Measurements from ENCODE around the gene GOLGA5.

Gene GOLGA5

GRCh38 chr14:92783813-92784431, 10.2 kb upstream of the GOLGA5 start:
- no peak overlapping the region for H3K4me3 ChIP-seq (ENCODE audit: low read length)
- H3K4me2 ChIP-seq (ENCODE audit: low read length), result no peak overlapping the region
- peaks cover 11% of the 10 kb centered on the region for H3K4me1 ChIP-seq (ENCODE audit: control insufficient read depth, insufficient read depth, low read length)
- H3K9ac ChIP-seq (ENCODE audit: low read depth, low read length), result no peak overlapping the region
- H3K36me3 ChIP-seq (ENCODE audit: insufficient read depth, low read length), result no peaks in the 10 kb centered on the region
- H3K9me3 ChIP-seq (replicated peaks; ENCODE audit: low read length), result no peaks in the 10 kb centered on the region
- no peaks in the 10 kb centered on the region for H3K27me3 ChIP-seq (ENCODE audit: control insufficient read depth, insufficient read depth, low read length)

- peaks cover 11% of the 10 kb centered on the region for H3K4me1 ChIP-seq (ENCODE audit: control insufficient read depth, insufficient read depth, low read length)
- H3K4me3 ChIP-seq (ENCODE audit: low read length), result no peak overlapping the region
- no peaks in the 10 kb centered on the region for H3K27me3 ChIP-seq (ENCODE audit: control insufficient read depth, insufficient read depth, low read length)
- H3K4me2 ChIP-seq (ENCODE audit: low read length), result no peak overlapping the region
- no peak overlapping the region for H3K9ac ChIP-seq (ENCODE audit: low read depth, low read length)
- H3K36me3 ChIP-seq (ENCODE audit: insufficient read depth, low read length), result no peaks in the 10 kb centered on the region
- H3K9me3 ChIP-seq (replicated peaks; ENCODE audit: low read length), result peaks cover 13% of the 10 kb centered on the region
Observed at GRCh38 chr14:92785667-92786426, 8.3 kb upstream of the GOLGA5 start.

DNA sequence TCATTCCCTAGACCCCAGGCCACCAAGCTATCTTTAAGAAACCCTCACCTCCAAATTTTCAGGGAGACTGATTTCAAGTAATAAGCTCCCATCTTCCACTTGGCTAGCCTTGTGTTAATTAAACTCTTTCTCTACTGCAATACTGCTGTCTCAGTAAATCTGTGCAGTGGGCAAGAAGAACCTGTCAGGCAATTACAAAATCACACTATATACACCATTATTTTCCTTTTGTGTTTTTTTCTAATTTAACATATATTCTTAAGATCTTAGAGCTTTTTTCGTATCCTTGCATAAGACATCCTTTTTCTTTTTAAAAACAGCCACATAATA, 7.7 kb upstream of the GOLGA5 start:
- Histone ChIP-seq H3K36me3 (ENCODE audit: insufficient read depth, low read length) (no peaks in the 10 kb centered on the region), H3K9me3 (replicated peaks; ENCODE audit: low read length) (peaks cover 13% of the 10 kb centered on the region), H3K27me3 (ENCODE audit: control insufficient read depth, insufficient read depth, low read length) (no peaks in the 10 kb centered on the region), H3K9ac (ENCODE audit: low read depth, low read length) (no peak overlapping the region), H3K4me1 (ENCODE audit: control insufficient read depth, insufficient read depth, low read length) (peaks cover 11% of the 10 kb centered on the region), H3K4me2 (ENCODE audit: low read length) (no peak overlapping the region), H3K4me3 (ENCODE audit: low read length) (no peak overlapping the region)

DNA sequence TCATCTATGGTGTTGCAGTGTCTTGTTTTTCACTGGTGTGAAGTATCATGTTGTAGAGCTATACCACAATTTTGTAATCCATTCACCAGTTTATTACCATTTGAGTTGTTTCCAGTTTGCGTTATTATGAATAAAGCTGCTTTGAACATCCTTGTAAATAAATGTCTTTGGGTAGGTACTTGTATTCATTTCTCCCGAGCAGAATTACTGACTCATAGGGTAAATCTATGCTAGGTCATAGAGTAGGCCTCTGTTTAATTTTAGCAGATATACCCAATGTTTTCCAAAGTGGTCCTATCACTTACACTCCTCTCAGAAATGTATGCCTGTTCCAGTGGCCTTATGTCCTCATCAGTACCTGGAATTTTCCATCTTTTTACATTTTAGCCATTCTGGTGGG, 6.6 kb upstream of the GOLGA5 start:
- Histone ChIP-seq H3K4me1 (ENCODE audit: control insufficient read depth, insufficient read depth, low read length) (peaks cover 11% of the 10 kb centered on the region), H3K36me3 (ENCODE audit: insufficient read depth, low read length) (no peaks in the 10 kb centered on the region), H3K4me3 (ENCODE audit: low read length) (no peak overlapping the region), H3K4me2 (ENCODE audit: low read length) (no peak overlapping the region), H3K9ac (ENCODE audit: low read depth, low read length) (no peak overlapping the region), H3K9me3 (replicated peaks; ENCODE audit: low read length) (peaks cover 13% of the 10 kb centered on the region), H3K27me3 (ENCODE audit: control insufficient read depth, insufficient read depth, low read length) (no peaks in the 10 kb centered on the region)

GRCh38 chr14:92789457-92790089, 4.5 kb upstream of the GOLGA5 start:
- no peak overlapping the region for H3K9ac ChIP-seq (ENCODE audit: low read depth, low read length)
- peaks cover 4% of the 10 kb centered on the region for H3K36me3 ChIP-seq (ENCODE audit: insufficient read depth, low read length)
- peaks cover 13% of the 10 kb centered on the region for H3K9me3 ChIP-seq (replicated peaks; ENCODE audit: low read length)
- H3K4me3 ChIP-seq (ENCODE audit: low read length), result no peak overlapping the region
- no peaks in the 10 kb centered on the region for H3K27me3 ChIP-seq (ENCODE audit: control insufficient read depth, insufficient read depth, low read length)
- H3K4me1 ChIP-seq (ENCODE audit: control insufficient read depth, insufficient read depth, low read length), result peaks cover 19% of the 10 kb centered on the region
- no peak overlapping the region for H3K4me2 ChIP-seq (ENCODE audit: low read length)

DNA sequence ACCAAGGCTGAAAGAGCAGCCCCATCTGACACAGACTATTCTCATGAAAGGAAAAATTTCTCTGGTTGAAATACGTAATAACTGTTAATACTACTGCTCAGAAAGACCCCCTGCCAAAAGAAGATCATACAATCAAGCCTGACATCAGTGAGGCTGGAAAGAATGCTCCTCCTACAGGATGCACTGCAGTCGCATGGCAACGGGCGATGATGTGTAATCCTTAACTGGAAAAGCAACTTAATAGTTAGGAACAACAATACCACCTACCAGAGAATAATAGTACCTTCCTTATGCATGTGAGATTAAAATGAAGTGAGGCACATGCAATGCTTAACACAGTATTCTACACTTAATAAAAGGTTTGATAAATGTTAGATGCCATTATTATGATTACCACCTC, 1.2 kb upstream of the GOLGA5 start:
- Histone ChIP-seq H3K4me2 (ENCODE audit: low read length) (peak overlapping the region; percentile 81), H3K9me3 (replicated peaks; ENCODE audit: low read length) (peaks cover 13% of the 10 kb centered on the region), H3K27me3 (ENCODE audit: control insufficient read depth, insufficient read depth, low read length) (no peaks in the 10 kb centered on the region), H3K36me3 (ENCODE audit: insufficient read depth, low read length) (peaks cover 15% of the 10 kb centered on the region), H3K4me1 (ENCODE audit: control insufficient read depth, insufficient read depth, low read length) (peaks cover 18% of the 10 kb centered on the region), H3K9ac (ENCODE audit: low read depth, low read length) (no peak overlapping the region), H3K4me3 (ENCODE audit: low read length) (no peak overlapping the region)

DNA sequence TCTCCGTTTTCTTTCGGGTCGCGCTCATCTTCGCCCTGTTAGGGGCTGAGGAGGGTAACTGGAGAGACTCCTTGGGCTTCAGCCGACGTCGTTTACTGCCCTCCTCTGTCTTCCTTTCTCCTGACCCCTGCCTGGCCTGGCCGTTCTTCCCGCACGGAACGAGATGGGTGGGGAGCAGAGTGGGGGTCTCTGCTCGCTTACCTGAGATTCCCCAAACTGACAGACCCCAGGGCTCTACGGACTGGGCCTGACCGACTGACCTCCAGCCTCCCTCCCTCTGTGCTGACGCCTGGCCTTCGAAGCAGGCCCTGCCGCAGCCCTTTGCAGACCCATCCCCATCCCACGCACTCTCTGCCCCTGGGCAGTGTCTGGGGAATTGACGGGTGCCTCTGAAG, 439 bp downstream of the GOLGA5 start:
- H3K9me3 ChIP-seq (replicated peaks; ENCODE audit: low read length), result peaks cover 8% of the 10 kb centered on the region
- peaks cover 17% of the 10 kb centered on the region for H3K36me3 ChIP-seq (ENCODE audit: insufficient read depth, low read length)
- H3K27me3 ChIP-seq (ENCODE audit: control insufficient read depth, insufficient read depth, low read length), result no peaks in the 10 kb centered on the region
- H3K4me1 ChIP-seq (ENCODE audit: control insufficient read depth, insufficient read depth, low read length), result peaks cover 18% of the 10 kb centered on the region
- H3K9ac ChIP-seq (ENCODE audit: low read depth, low read length), result peak overlapping the region; percentile 100
- peak overlapping the region; percentile 100 for H3K4me3 ChIP-seq (ENCODE audit: low read length)
- peak overlapping the region; percentile 98 for H3K4me2 ChIP-seq (ENCODE audit: low read length)

GRCh38 chr14:92794961-92795360, 856 bp downstream of the GOLGA5 start:
- Histone ChIP-seq H3K4me3 (ENCODE audit: low read length) (peak overlapping the region; percentile 100), H3K4me1 (ENCODE audit: control insufficient read depth, insufficient read depth, low read length) (peaks cover 19% of the 10 kb centered on the region), H3K9me3 (replicated peaks; ENCODE audit: low read length) (peaks cover 6% of the 10 kb centered on the region), H3K4me2 (ENCODE audit: low read length) (peak overlapping the region; percentile 98), H3K9ac (ENCODE audit: low read depth, low read length) (peak overlapping the region; percentile 100), H3K27me3 (ENCODE audit: control insufficient read depth, insufficient read depth, low read length) (no peaks in the 10 kb centered on the region), H3K36me3 (ENCODE audit: insufficient read depth, low read length) (peaks cover 17% of the 10 kb centered on the region)

GRCh38 chr14:92797935-92798653, 4.0 kb downstream of the GOLGA5 start:
- Histone ChIP-seq H3K4me2 (ENCODE audit: low read length) (no peak overlapping the region), H3K4me1 (ENCODE audit: control insufficient read depth, insufficient read depth, low read length) (peaks cover 22% of the 10 kb centered on the region), H3K4me3 (ENCODE audit: low read length) (no peak overlapping the region), H3K9ac (ENCODE audit: low read depth, low read length) (no peak overlapping the region), H3K36me3 (ENCODE audit: insufficient read depth, low read length) (peaks cover 25% of the 10 kb centered on the region), H3K9me3 (replicated peaks; ENCODE audit: low read length) (no peaks in the 10 kb centered on the region), H3K27me3 (ENCODE audit: control insufficient read depth, insufficient read depth, low read length) (no peaks in the 10 kb centered on the region)

- Histone ChIP-seq H3K36me3 (ENCODE audit: insufficient read depth, low read length) (peaks cover 32% of the 10 kb centered on the region), H3K9ac (ENCODE audit: low read depth, low read length) (no peak overlapping the region), H3K4me2 (ENCODE audit: low read length) (no peak overlapping the region), H3K4me3 (ENCODE audit: low read length) (no peak overlapping the region), H3K9me3 (replicated peaks; ENCODE audit: low read length) (no peaks in the 10 kb centered on the region), H3K27me3 (ENCODE audit: control insufficient read depth, insufficient read depth, low read length) (no peaks in the 10 kb centered on the region), H3K4me1 (ENCODE audit: control insufficient read depth, insufficient read depth, low read length) (peaks cover 15% of the 10 kb centered on the region)
Observed at GRCh38 chr14:92798811-92799210, 4.7 kb downstream of the GOLGA5 start.

DNA sequence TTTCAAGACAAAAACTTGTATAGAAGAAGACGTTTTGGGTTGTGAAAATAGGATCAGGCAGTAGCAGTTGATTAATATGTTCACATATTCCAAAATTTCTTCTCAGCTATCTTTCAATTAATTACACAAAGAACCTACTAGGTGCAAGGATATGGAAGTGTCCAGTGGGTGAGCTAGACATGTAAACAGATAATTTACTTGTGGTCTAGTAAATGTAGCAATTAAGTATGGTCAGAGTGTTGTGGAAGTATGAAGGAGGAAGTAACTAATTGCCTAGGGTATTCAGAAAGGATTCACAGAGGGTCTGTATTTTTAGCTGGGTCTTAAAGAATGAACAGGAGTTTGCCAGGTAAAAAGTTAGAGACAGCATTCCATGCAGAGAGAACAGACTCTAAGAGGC, 5.9 kb downstream of the GOLGA5 start:
- Histone ChIP-seq H3K4me3 (ENCODE audit: low read length) (no peak overlapping the region), H3K27me3 (ENCODE audit: control insufficient read depth, insufficient read depth, low read length) (no peaks in the 10 kb centered on the region), H3K36me3 (ENCODE audit: insufficient read depth, low read length) (peaks cover 34% of the 10 kb centered on the region), H3K4me2 (ENCODE audit: low read length) (peak overlapping the region; percentile 31), H3K4me1 (ENCODE audit: control insufficient read depth, insufficient read depth, low read length) (peaks cover 15% of the 10 kb centered on the region), H3K9me3 (replicated peaks; ENCODE audit: low read length) (no peaks in the 10 kb centered on the region), H3K9ac (ENCODE audit: low read depth, low read length) (no peak overlapping the region)
